ENCODE measurements around the gene PLA2G4B. TPM values are rescaled to one million over a fixed set of nuclear protein-coding genes. Genes with fewer than 3 reads are reported as not detected.

Gene PLA2G4B
- total and polyA plus RNA-seq, 9 of the 15 experiments (the other 6 are each of a cell fraction or from before 2014, with no cell fraction given): 0.07 to 6.1 (median 2.8) TPM

- Histone ChIP-seq H3K9me3 (replicated peaks; ENCODE audit: control insufficient read depth, insufficient read depth, low read depth, low read length) (no peaks in the 10 kb centered on the region), H3K9me1 (ENCODE audit: control insufficient read depth, insufficient read depth, low read length) (no peaks in the 10 kb centered on the region), H3K4me2 (ENCODE audit: insufficient read depth, low read length) (peak within 1 kb of the TSS; percentile 87), H3K4me3 (peak within 1 kb of the TSS; percentile 52), H3K36me3 (ENCODE audit: control insufficient read depth, insufficient read depth, low read length) (peaks cover 10% of the 10 kb centered on the region; the same call in 1 of the 3 replicates), H3K4me1 (replicated peaks in 1 of 2; ENCODE audit: control insufficient read depth in 2 of 2, insufficient read depth in 2 of 2, low read length in 2 of 2) (peaks cover 6 to 23% of the 10 kb centered on the region in 2 experiments; a peak in 2 of 5 replicates), H3K27ac (ENCODE audit: extremely low read depth, low read depth, low read length) (peak within 1 kb of the TSS; percentile 12; the same call in 1 of the 3 replicates), H3K27me3 (ENCODE audit: control insufficient read depth in 2 of 2, insufficient read depth in 2 of 2, low read length in 2 of 2) (no peaks in the 10 kb centered on the region), H2AFZ (ENCODE audit: low read depth, low read length) (peak within 1 kb of the TSS; percentile 91), H4K20me1 (replicated peaks; ENCODE audit: control insufficient read depth, insufficient read depth, low read length) (0 out of 2 replicates have a peak, but pooled peaks cover 3% of the 10 kb centered on the region), H3K79me2 (ENCODE audit: control insufficient read depth, insufficient read depth, low read length) (peaks cover 9% of the 10 kb centered on the region; the same call in 2 of the 3 replicates), H3K9ac (ENCODE audit: insufficient read depth in 1 of 2, low read depth in 2 of 2, low read length in 2 of 2) (peak within 1 kb of the TSS; percentile 65 to 98)
- peak; percentile 85 for FAIRE-seq
- WGBS (ENCODE audit: insufficient coverage, low coverage, missing lambda C conversion rate): 1% methylated on average over 32 of the region's 66 CpGs
- CTCF ChIA-PET (ENCODE audit: low intra/inter-chr PET ratio): interaction anchor here (0.6 kb wide), 1 partner anchor 508 kb away, joined by 4 read pairs; no protein-coding TSS in a partner anchor
- POLR2A ChIA-PET: interaction anchor here (0.6 to 1.0 kb wide), 3 partner anchors 13 to 27 kb away, joined by 3 read pairs; no protein-coding TSS in a partner anchor
- peak; percentile 90 to 100 (median 99) for DNase-seq (ENCODE audit: extremely low read depth in 1 of 4, low spot score in 3 of 4)
- in situ Hi-C loops (cut with MboI): no loop called here
- TSS peak; percentile 67 for BruUV-seq (replicated peaks)
- peak; percentile 97 for ATAC-seq
- intact Hi-C loops (cut with micrococcal nuclease): no loop called here
- TF ChIP-seq RBM25 (IDR thresholded peaks at IDR 0.05; ENCODE audit: low read depth, low read length, severe bottlenecking): no peak
- TF ChIP-seq NR2C2 (CRISPR knock-in tag; IDR thresholded peaks at IDR 0.05): no peak
- peak; percentile 43; the same call in 1 of the 2 replicates for TF ChIP-seq NR2C2 (tag; IDR thresholded peaks at IDR 0.05)
- peak; percentile 63 to 80; a peak in 3 of 4 replicates for TF ChIP-seq SIN3A (IDR thresholded peaks at IDR 0.05; ENCODE audit: borderline replicate concordance in 2 of 2, control insufficient read depth in 1 of 2, low read depth in 2 of 2, low read length in 2 of 2)
- no peak for TF ChIP-seq PREB (CRISPR knock-in tag; IDR thresholded peaks at IDR 0.05)
- no peak for TF ChIP-seq NEUROD1 (IDR thresholded peaks at IDR 0.05; ENCODE audit: borderline replicate concordance, low read depth, low read length, partially characterized antibody)
- peak; percentile 31; the same call in 1 of the 2 replicates for TF ChIP-seq TAL1 (IDR thresholded peaks at IDR 0.05)
- TF ChIP-seq THRAP3 (IDR thresholded peaks at IDR 0.05; ENCODE audit: borderline replicate concordance): no peak
- peak in 1 of 3 experiments; percentile 54; a peak in 1 of 6 replicates for TF ChIP-seq ZBTB11 (CRISPR knock-in tag; IDR thresholded peaks at IDR 0.05)
- TF ChIP-seq MTA3 (IDR thresholded peaks at IDR 0.05; ENCODE audit: borderline replicate concordance): peak; percentile 35; the same call in 1 of the 2 replicates
- peak; percentile 51 for TF ChIP-seq DPF2 (IDR thresholded peaks at IDR 0.05)
- peak; percentile 39; the same call in 1 of the 2 replicates for TF ChIP-seq CTBP1 (IDR thresholded peaks at IDR 0.05; ENCODE audit: borderline replicate concordance)
- TF ChIP-seq CREB1 (IDR thresholded peaks at IDR 0.05): no peak
- TF ChIP-seq CREB1 (CRISPR knock-in tag; IDR thresholded peaks at IDR 0.05): 0 out of 2 replicates have a peak, but pooled peaks have one; percentile 27
- peak; percentile 79 for TF ChIP-seq HDAC2 (IDR thresholded peaks at IDR 0.05)
- peak; percentile 29 for TF ChIP-seq HNRNPK (IDR thresholded peaks at IDR 0.05; ENCODE audit: low read depth, low read length, poor library complexity, severe bottlenecking)
Measured at GRCh38 chr15:41827880-41828806, 10.5 kb upstream of the PLA2G4B start, which contains the start of gene JMJD7. JMJD7 (plus strand) TSS chr15:41828092; CDS start chr15:41828125, 33 bp downstream.

Measured in K562 (cell line).